Stimulated activated effector memory CD8-positive, alpha-beta T cell treated with anti-CD3 and anti-CD28 coated beads, Interleukin-12 subunit alpha, Interleukin-12 subunit beta, amount 100 ng/mL, for 72 hours (primary cell): Measurements from ENCODE around the gene CARD14.

Source experiments
- ATAC-seq: fragments of 150-1000 bp; cut with Tn5 transposase; 2 replicates; pipeline ENCODE4 v1.10.0; 2021
- DNase-seq, 2 donors: peaks; one replicate each; pipeline ENCODE4 v3.0.0; 2021 to 2022; ENCODE audit warnings: low spot score in 2 of 2
- H3K27ac Mint-ChIP-seq: one replicate; pipeline ENCODE4 v1.8.0; 2022; ENCODE audit warnings: mild to moderate bottlenecking, mixed read lengths
- H3K36me3 Mint-ChIP-seq: one replicate; pipeline ENCODE4 v1.8.0; 2022; ENCODE audit warnings: mild to moderate bottlenecking, mixed read lengths
- H3K4me1 Mint-ChIP-seq: one replicate; pipeline ENCODE4 v1.8.0; 2022; ENCODE audit warnings: mixed read lengths
- H3K4me3 Mint-ChIP-seq: one replicate; pipeline ENCODE4 v1.8.0; 2022; ENCODE audit warnings: mild to moderate bottlenecking, mixed read lengths
- H3K9me3 Mint-ChIP-seq: one replicate; pipeline ENCODE4 v1.8.0; 2022; ENCODE audit warnings: mixed read lengths

Gene CARD14

GRCh38 chr17:80169784-80170500 lies at the start of gene CARD14:
Gene CARD14, plus strand, starts transcription at chr17:80170030. Its CDS starts 11,409 bp downstream, at chr17:80181439.
- Mint-ChIP-seq H3K27ac (no peak within 1 kb of the TSS), H3K9me3 (no peaks in the 10 kb centered on the region), H3K4me1 (peaks cover 6% of the 10 kb centered on the region), H3K4me3 (no peak within 1 kb of the TSS), H3K36me3 (no peaks in the 10 kb centered on the region)
- no peak for DNase-seq
- no peak for ATAC-seq

- no peaks in the 10 kb centered on the region for H3K4me1 Mint-ChIP-seq
- ATAC-seq (peak; percentile 14), DNase-seq (no peak)
- no peak overlapping the region for H3K4me3 Mint-ChIP-seq
- no peaks in the 10 kb centered on the region for H3K36me3 Mint-ChIP-seq
- no peak overlapping the region for H3K27ac Mint-ChIP-seq
- no peaks in the 10 kb centered on the region for H3K9me3 Mint-ChIP-seq
These were observed 47.7 kb upstream of the CARD14 start for GRCh38 chr17:80122026-80122575.

GRCh38 chr17:80122926-80123505 lies 46.8 kb upstream of the CARD14 start:
- Mint-ChIP-seq H3K4me3 (no peak overlapping the region), H3K4me1 (no peaks in the 10 kb centered on the region), H3K9me3 (no peaks in the 10 kb centered on the region), H3K27ac (no peak overlapping the region), H3K36me3 (no peaks in the 10 kb centered on the region)
- ATAC-seq (no peak), DNase-seq (no peak)

- H3K27ac Mint-ChIP-seq: no peak overlapping the region
- no peaks in the 10 kb centered on the region for H3K4me1 Mint-ChIP-seq
- no peak overlapping the region for H3K4me3 Mint-ChIP-seq
- H3K9me3 Mint-ChIP-seq: no peaks in the 10 kb centered on the region
- ATAC-seq: no peak
- H3K36me3 Mint-ChIP-seq: no peaks in the 10 kb centered on the region
- DNase-seq: no peak
These were observed 46.0 kb upstream of the CARD14 start for GRCh38 chr17:80123791-80124190.

GRCh38 chr17:80124351-80124981 lies 45.4 kb upstream of the CARD14 start:
- Mint-ChIP-seq H3K27ac (no peak overlapping the region), H3K36me3 (no peaks in the 10 kb centered on the region), H3K9me3 (no peaks in the 10 kb centered on the region), H3K4me1 (no peaks in the 10 kb centered on the region), H3K4me3 (no peak overlapping the region)
- DNase-seq (no peak), ATAC-seq (peak; percentile 42)

GRCh38 chr17:80125656-80126448 lies 44.0 kb upstream of the CARD14 start:
- no peak overlapping the region for H3K27ac Mint-ChIP-seq
- no peak overlapping the region for H3K4me3 Mint-ChIP-seq
- H3K36me3 Mint-ChIP-seq: no peaks in the 10 kb centered on the region
- no peaks in the 10 kb centered on the region for H3K4me1 Mint-ChIP-seq
- no peaks in the 10 kb centered on the region for H3K9me3 Mint-ChIP-seq
- no peak for ATAC-seq
- no peak for DNase-seq

- no peak for ATAC-seq
- DNase-seq: no peak
These were observed 43.4 kb upstream of the CARD14 start for GRCh38 chr17:80126449-80126715.

GRCh38 chr17:80129006-80129565 lies 40.7 kb upstream of the CARD14 start:
- Mint-ChIP-seq H3K27ac (no peak overlapping the region), H3K4me1 (no peaks in the 10 kb centered on the region), H3K36me3 (peaks cover 20% of the 10 kb centered on the region), H3K9me3 (no peaks in the 10 kb centered on the region), H3K4me3 (no peak overlapping the region)
- DNase-seq (no peak), ATAC-seq (no peak)

More at GRCh38 chr17:80126449-80126715, 43.4 kb upstream of the CARD14 start:
- Mint-ChIP-seq H3K9me3 (no peaks in the 10 kb centered on the region), H3K36me3 (no peaks in the 10 kb centered on the region), H3K4me3 (no peak overlapping the region), H3K27ac (no peak overlapping the region), H3K4me1 (no peaks in the 10 kb centered on the region)

GRCh38 chr17:80130992-80131391 lies 38.8 kb upstream of the CARD14 start:
- ATAC-seq (no peak), DNase-seq (no peak)
- H3K9me3 Mint-ChIP-seq: no peaks in the 10 kb centered on the region
- no peak overlapping the region for H3K4me3 Mint-ChIP-seq
- peaks cover 39% of the 10 kb centered on the region for H3K36me3 Mint-ChIP-seq
- H3K27ac Mint-ChIP-seq: no peak overlapping the region
- H3K4me1 Mint-ChIP-seq: no peaks in the 10 kb centered on the region

- DNase-seq (no peak), ATAC-seq (peak; percentile 46)
- no peaks in the 10 kb centered on the region for H3K4me1 Mint-ChIP-seq
- no peaks in the 10 kb centered on the region for H3K9me3 Mint-ChIP-seq
- H3K4me3 Mint-ChIP-seq: no peak overlapping the region
- peaks cover 60% of the 10 kb centered on the region for H3K36me3 Mint-ChIP-seq
- peak overlapping the region; percentile 27 for H3K27ac Mint-ChIP-seq
These were observed 36.8 kb upstream of the CARD14 start for GRCh38 chr17:80132906-80133625.

GRCh38 chr17:80133626-80133970 lies 36.2 kb upstream of the CARD14 start:
- no peak for ATAC-seq
- Mint-ChIP-seq H3K4me3 (no peak overlapping the region), H3K27ac (peak overlapping the region; percentile 27), H3K9me3 (no peaks in the 10 kb centered on the region), H3K4me1 (no peaks in the 10 kb centered on the region), H3K36me3 (peaks cover 65% of the 10 kb centered on the region)
- DNase-seq: no peak

- Mint-ChIP-seq H3K27ac (no peak overlapping the region), H3K4me1 (peaks cover 2% of the 10 kb centered on the region), H3K9me3 (no peaks in the 10 kb centered on the region), H3K4me3 (no peak overlapping the region), H3K36me3 (peaks cover 100% of the 10 kb centered on the region)
- DNase-seq: no peak
- no peak for ATAC-seq
These were observed 32.7 kb upstream of the CARD14 start for GRCh38 chr17:80137131-80137530.

GRCh38 chr17:80138856-80139426 lies 30.9 kb upstream of the CARD14 start:
- H3K36me3 Mint-ChIP-seq: peaks cover 100% of the 10 kb centered on the region
- no peaks in the 10 kb centered on the region for H3K9me3 Mint-ChIP-seq
- H3K4me1 Mint-ChIP-seq: peaks cover 6% of the 10 kb centered on the region
- ATAC-seq: no peak
- DNase-seq: no peak
- H3K27ac Mint-ChIP-seq: no peak overlapping the region
- no peak overlapping the region for H3K4me3 Mint-ChIP-seq

- peaks cover 100% of the 10 kb centered on the region for H3K36me3 Mint-ChIP-seq
- H3K9me3 Mint-ChIP-seq: no peaks in the 10 kb centered on the region
- H3K4me1 Mint-ChIP-seq: peaks cover 28% of the 10 kb centered on the region
- H3K27ac Mint-ChIP-seq: no peak overlapping the region
- H3K4me3 Mint-ChIP-seq: no peak overlapping the region
- DNase-seq (no peak), ATAC-seq (no peak)
These were observed 28.2 kb upstream of the CARD14 start for GRCh38 chr17:80141463-80142165.
